Endothelial cell of umbilical vein (primary cell): ENCODE results near the gene RASGEF1C. TPM values are rescaled to one million over a fixed set of nuclear protein-coding genes. Genes with fewer than 3 reads are reported as not detected.

Experiments
- BruUV-seq: library from RNA; stranded (reverse); fragments of 400-500 nt; replicated peaks from 2 replicates; lab custom pipeline; 2021; lab: Mats Ljungman, UMichigan
- CTCF ChIA-PET: fragments of 300-600, 350-600 bp; sonication (Branson Sonifier 250); formaldehyde crosslinking; loops from one replicate; lab custom pipeline; 2021; ENCODE audit warnings: antibody characterized with exemption, inconsistent platforms; lab: Charles Lee
- POLR2A ChIA-PET: fragments of 300-600, 350-600 bp; sonication (Branson Sonifier 250); formaldehyde crosslinking; loops from one replicate; lab custom pipeline; 2021; ENCODE audit warnings: antibody characterized with exemption, inconsistent platforms; lab: Charles Lee
- DNase-seq: peaks from one replicate; pipeline ENCODE4 v3.0.0-alpha.2; 2011; ENCODE audit warnings: low read depth, low spot score
- FAIRE-seq: peaks from 2 replicates; lab custom pipeline; 2011; peaks lifted over from hg19 to GRCh38; lab: Jason Lieb, UNC
- H2AFZ ChIP-seq: 2 replicates; pipeline ENCODE4 v1.6.0; 2012; ENCODE audit warnings: low read depth, low read length, control low read depth, inconsistent platforms
- H3K27ac ChIP-seq: 2 replicates; pipeline ENCODE4 v1.5.1; 2011; ENCODE audit warnings: low read depth, mild to moderate bottlenecking, control low read depth, low read length, moderate library complexity; ENCODE audit not compliant: insufficient read depth
- H3K27me3 ChIP-seq, 2 experiments: 2 replicates each; pipeline versions ENCODE4 v1.6.0 to v1.6.1; 2011; ENCODE audit warnings: low read length in 2 of 2, mixed read lengths in 1 of 2; ENCODE audit not compliant: control insufficient read depth in 2 of 2, insufficient read depth in 2 of 2
- H3K36me3 ChIP-seq, 2 experiments: 2 replicates in 1 of 2; 3 replicates in 1 of 2; pipeline ENCODE4 v1.5.1; 2011; ENCODE audit warnings: low read length in 2 of 2, mild to moderate bottlenecking in 1 of 2, moderate library complexity in 1 of 2; ENCODE audit not compliant: control insufficient read depth in 2 of 2, insufficient read depth in 2 of 2; ENCODE audit errors: extremely low read depth in 1 of 2
- H3K4me1 ChIP-seq: 3 replicates; pipeline ENCODE4 v1.5.1; 2011; ENCODE audit warnings: mild to moderate bottlenecking, low read length; ENCODE audit not compliant: control insufficient read depth, insufficient read depth; ENCODE audit errors: extremely low read depth
- H3K4me2 ChIP-seq: 2 replicates; pipeline ENCODE4 v1.6.1; 2011; ENCODE audit warnings: low read length, control low read depth, mixed read lengths; ENCODE audit not compliant: insufficient read depth
- H3K4me3 ChIP-seq, 3 experiments: fragments of 200-600 bp in 1 of 3; sonication (generic), shearing (Covaris generic) in 1 of 3; replicated peaks in 1 of 3; 2 replicates each; pipeline ENCODE4 v1.5.1; 2011 to 2016; ENCODE audit warnings: control low read depth in 3 of 3, low read length in 3 of 3, mild to moderate bottlenecking in 2 of 3, inconsistent platforms in 1 of 3, low read depth in 1 of 3, moderate library complexity in 1 of 3; ENCODE audit not compliant: insufficient read depth in 1 of 3
- H3K79me2 ChIP-seq: 2 replicates; pipeline ENCODE4 v1.6.0; 2012; ENCODE audit warnings: low read length, inconsistent platforms; ENCODE audit not compliant: control insufficient read depth, insufficient read depth
- H3K9ac ChIP-seq: replicated peaks from 2 replicates; pipeline ENCODE3; 2011; ENCODE audit warnings: low read length, control low read depth; ENCODE audit not compliant: insufficient read depth; ENCODE audit errors: extremely low read depth
- H3K9me1 ChIP-seq: replicated peaks from 3 replicates; pipeline ENCODE4 v1.6.0; 2011; ENCODE audit warnings: mild to moderate bottlenecking, low read length; ENCODE audit not compliant: control insufficient read depth, insufficient read depth; ENCODE audit errors: extremely low read depth
- H3K9me3 ChIP-seq: replicated peaks from 2 replicates; pipeline ENCODE4 v1.5.1; 2012; ENCODE audit warnings: low read length, inconsistent platforms; ENCODE audit not compliant: control insufficient read depth, insufficient read depth
- H4K20me1 ChIP-seq: replicated peaks from 2 replicates; pipeline ENCODE3; 2011; ENCODE audit warnings: mild to moderate bottlenecking, low read length; ENCODE audit not compliant: control insufficient read depth, insufficient read depth; ENCODE audit errors: extremely low read depth
- CTCF ChIP-seq, 2 donors: IDR thresholded peaks; 1 replicate in 1 of 2; 2 replicates in 1 of 2; pipeline ENCODE4 v1.5.1; 2011; ENCODE audit warnings: low read length in 2 of 2, mild to moderate bottlenecking in 2 of 2, moderate library complexity in 2 of 2, control low read depth in 1 of 2, inconsistent platforms in 1 of 2, low read depth in 1 of 2; ENCODE audit not compliant: insufficient read depth in 1 of 2; ENCODE audit errors: extremely low read depth in 1 of 2
- EZH2 ChIP-seq: IDR thresholded peaks from 2 replicates; pipeline ENCODE4 v1.6.1; 2012; ENCODE audit warnings: borderline replicate concordance, low read depth, mild to moderate bottlenecking, moderate library complexity, low read length, inconsistent platforms; ENCODE audit not compliant: severe bottlenecking
- FOS ChIP-seq: IDR thresholded peaks from 2 replicates; pipeline ENCODE4 v1.6.1; 2011; ENCODE audit warnings: mild to moderate bottlenecking, low read length, moderate library complexity, borderline replicate concordance; ENCODE audit not compliant: insufficient read depth
- GATA2 ChIP-seq: IDR thresholded peaks from 2 replicates; pipeline ENCODE4 v1.7.0; 2011; ENCODE audit warnings: low read depth, mild to moderate bottlenecking, moderate library complexity, mixed read lengths, low read length; ENCODE audit not compliant: insufficient read length, insufficient read depth
- JUN ChIP-seq: IDR thresholded peaks from 2 replicates; pipeline ENCODE4 v1.6.1; 2011; ENCODE audit warnings: borderline replicate concordance, low read depth; ENCODE audit not compliant: insufficient read length, insufficient read depth
- MAX ChIP-seq: IDR thresholded peaks from 2 replicates; pipeline ENCODE4 v1.6.1; 2011; ENCODE audit not compliant: insufficient read depth, insufficient read length
- MYC ChIP-seq: IDR thresholded peaks from one replicate; pipeline ENCODE4 v1.6.1; 2011; ENCODE audit warnings: mild to moderate bottlenecking, low read depth, low read length
- POLR2A ChIP-seq: IDR thresholded peaks from 2 replicates; pipeline ENCODE4 v1.6.1; 2012; ENCODE audit warnings: low read depth, mild to moderate bottlenecking, control low read depth, low read length
- POLR2AphosphoS5 ChIP-seq: IDR thresholded peaks from 2 replicates; pipeline ENCODE4 v1.6.1; 2012; ENCODE audit warnings: low read depth, mild to moderate bottlenecking, control low read depth, low read length, moderate library complexity; ENCODE audit not compliant: insufficient read depth
- dilution Hi-C: fragments of 300-500 bp; cut with MboI; formaldehyde crosslinking; loops from one replicate; pipeline ENCODE4 v1.15.0; 2019; ENCODE audit warnings: low sequenced_read_pairs; ENCODE audit not compliant: extremely low pct_ligation_motif_present
- intact Hi-C: fragments of 100-400 bp; cut with micrococcal nuclease; formaldehyde crosslinking; loops from one replicate; pipeline ENCODE4 v1.10.0; 2022
- polyA plus RNA-seq, 4 experiments: library from polyadenylated mRNA; depleted of rRNA in 3 of 4; stranded (reverse) in 3 of 4; unstranded in 1 of 4; fragments of >200 nt; gene quantifications; 2 replicates each; pipeline versions ENCODE4 v1.2.1 to v1.2.3, GENCODE V29; 2011 to 2012; ENCODE audit warnings: missing spikeins in 1 of 4
- total RNA-seq: library from RNA; stranded (reverse); gene quantifications from 2 replicates; pipeline ENCODE4 v1.2.3, GENCODE V29; 2021

The RASGEF1C gene
- total and polyA plus RNA-seq, 2 donors (not counting 3 experiments of a cell fraction or from before 2014, with no cell fraction given): not detected

DNA sequence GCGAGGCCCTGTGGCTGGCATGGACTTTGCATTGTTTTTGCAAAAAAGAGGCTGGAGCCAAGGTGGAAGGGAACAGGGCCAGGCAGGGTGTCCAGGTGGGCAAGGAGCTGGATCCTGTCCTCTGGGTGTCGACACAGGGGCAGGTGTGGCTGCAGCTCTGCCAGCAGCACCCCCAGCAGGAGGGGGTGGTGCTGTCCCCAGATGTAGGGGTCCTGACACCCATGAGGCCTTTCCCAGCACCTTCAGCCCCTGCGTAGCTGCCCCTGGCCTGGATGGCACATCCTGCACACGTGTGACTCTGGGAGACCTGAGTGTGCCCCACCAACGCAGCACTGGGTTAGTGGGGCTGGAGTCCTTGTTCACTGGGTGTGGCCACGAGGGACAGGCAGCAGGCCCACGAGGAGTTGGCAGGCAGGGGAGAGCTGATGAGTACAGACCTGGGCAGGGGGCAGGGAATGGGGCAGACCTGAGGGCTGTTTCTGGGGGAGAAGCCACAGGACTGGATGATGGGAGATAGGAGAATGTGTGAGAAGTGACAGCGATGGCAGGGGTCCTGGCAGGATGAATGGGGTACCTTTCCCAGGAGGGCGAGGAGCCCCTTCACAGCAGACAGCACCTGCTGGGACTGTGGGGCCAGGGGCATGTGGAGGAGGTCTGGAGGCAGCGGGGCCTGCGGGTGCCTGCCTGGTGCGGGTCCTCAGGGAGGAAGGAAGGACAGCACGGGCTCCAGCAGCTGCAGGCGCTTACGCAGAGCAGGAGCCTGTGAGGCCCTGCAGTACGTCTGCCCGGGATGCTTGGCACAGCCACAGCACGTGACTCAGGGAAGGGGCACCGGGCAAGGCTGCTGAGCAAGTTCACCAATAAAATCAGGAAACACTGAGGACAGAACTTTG lies 3.6 kb upstream of the RASGEF1C start:
- no TSS peak for BruUV-seq
- intact Hi-C loops (no loop called here), dilution Hi-C loops (no loop called here)
- no peaks in the 10 kb centered on the region for H3K9me3 ChIP-seq
- peaks cover 7 to 10% of the 10 kb centered on the region in 2 experiments for H3K27me3 ChIP-seq
- no peak overlapping the region for H3K27ac ChIP-seq
- FAIRE-seq (no peak), DNase-seq (peak; percentile 40)
- POLR2A ChIA-PET: no interaction called here
- no peaks in the 10 kb centered on the region for H3K79me2 ChIP-seq
- no peak overlapping the region for H3K9ac ChIP-seq
- no peak overlapping the region for H3K4me3 ChIP-seq
- no peak for TF ChIP-seq POLR2AphosphoS5
- no peak overlapping the region for H2AFZ ChIP-seq
- no peaks in the 10 kb centered on the region for H4K20me1 ChIP-seq
- H3K4me1 ChIP-seq: peaks cover 3% of the 10 kb centered on the region
- no peaks in the 10 kb centered on the region for H3K9me1 ChIP-seq
- H3K4me2 ChIP-seq: no peak overlapping the region
- no peaks in the 10 kb centered on the region for H3K36me3 ChIP-seq
- CTCF ChIA-PET: interaction anchor here (1.0 kb wide), 1 partner anchor 116 kb away, joined by 3 read pairs; no protein-coding TSS in a partner anchor

DNA sequence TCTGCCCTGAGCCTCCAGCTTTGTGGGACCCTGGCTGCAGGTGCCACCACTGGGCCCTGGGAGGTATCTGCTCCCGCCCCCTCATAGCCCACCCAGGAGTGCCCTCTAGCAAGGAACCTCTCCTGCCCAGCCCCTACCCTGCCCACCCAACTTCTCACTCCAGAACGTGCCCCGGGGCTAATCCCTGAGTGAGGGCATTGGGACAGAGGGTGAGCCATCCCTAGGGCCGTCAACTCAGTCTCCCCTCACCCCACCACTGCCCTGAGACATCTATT lies 2.7 kb upstream of the RASGEF1C start:
- peaks cover 3% of the 10 kb centered on the region for H3K4me1 ChIP-seq
- H3K9ac ChIP-seq: no peak overlapping the region
- no peak overlapping the region for H3K4me2 ChIP-seq
- BruUV-seq: no TSS peak
- H3K36me3 ChIP-seq: no peaks in the 10 kb centered on the region
- no peak overlapping the region for H3K27ac ChIP-seq
- H3K9me1 ChIP-seq: no peaks in the 10 kb centered on the region
- H4K20me1 ChIP-seq: no peaks in the 10 kb centered on the region
- peaks cover 10 to 19% of the 10 kb centered on the region in 2 experiments for H3K27me3 ChIP-seq
- TF ChIP-seq GATA2 (no peak), EZH2 (no peak), MYC (no peak), FOS (no peak), MAX (no peak), JUN (no peak), POLR2AphosphoS5 (no peak), CTCF (IDR thresholded peaks at IDR 0.05; ENCODE audit: extremely low read depth in 1 of 2, insufficient read depth in 1 of 2, low read depth in 1 of 2, low read length in 2 of 2) (no peak), POLR2A (no peak)
- dilution Hi-C loops (no loop called here), intact Hi-C loops (no loop called here)
- FAIRE-seq (no peak), DNase-seq (no peak)
- ChIA-PET CTCF (no interaction called here), POLR2A (no interaction called here)
- no peak overlapping the region for H3K4me3 ChIP-seq
- no peak overlapping the region for H2AFZ ChIP-seq
- no peaks in the 10 kb centered on the region for H3K9me3 ChIP-seq
- no peaks in the 10 kb centered on the region for H3K79me2 ChIP-seq
